Measurements from ENCODE around the gene GORASP1.

Gene GORASP1

GRCh38 chr3:39107388-39108199, at the start of gene GORASP1, which contains the start of gene TTC21A:
GORASP1 (minus strand) TSS chr3:39107627; CDS start chr3:39107541, 86 bp downstream.
TTC21A (plus strand) TSS chr3:39107680; CDS start chr3:39107838, 158 bp downstream.
- DNase-seq = no peak

GRCh38 chr3:39156421-39156820, 49.0 kb upstream of the GORASP1 start:
- no peak for DNase-seq

DNA sequence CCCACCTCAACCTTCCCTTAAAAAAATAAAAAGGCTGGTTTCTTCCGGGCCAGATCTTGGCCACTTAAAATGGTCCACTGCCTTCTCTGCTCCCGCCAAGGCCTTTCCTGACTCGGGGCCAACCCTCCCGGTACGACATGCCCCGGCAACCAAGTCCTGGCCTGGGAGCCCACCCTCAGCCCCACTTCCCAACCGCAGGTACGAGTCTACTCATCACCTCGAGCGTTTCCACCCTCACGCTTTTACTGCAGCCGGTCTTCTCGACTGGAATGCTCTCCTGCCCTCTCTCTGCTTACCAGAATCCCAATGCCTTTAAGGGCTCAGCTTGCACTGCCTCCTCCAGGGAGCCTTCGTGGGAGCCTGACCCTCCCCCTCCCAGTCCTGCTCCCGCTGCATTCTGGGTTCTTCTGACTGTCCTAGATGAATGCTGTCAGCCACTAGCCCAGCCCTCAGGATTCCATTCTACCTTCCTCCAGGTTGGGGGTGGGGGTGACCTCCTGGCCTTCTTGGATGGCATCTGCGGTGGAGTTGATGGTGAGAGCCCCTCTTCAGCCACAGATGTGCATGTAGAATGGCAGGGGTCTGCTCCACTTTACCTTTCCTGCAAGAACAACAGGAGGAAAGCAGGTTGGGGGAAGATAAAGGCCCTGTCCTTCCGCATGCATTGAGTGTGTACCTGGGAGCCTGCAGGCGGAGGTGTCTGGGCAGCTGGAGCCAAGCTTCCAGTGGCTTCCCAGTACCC, 47.0 kb upstream of the GORASP1 start:
- no peak for DNase-seq

GRCh38 chr3:39153977-39154279, 46.5 kb upstream of the GORASP1 start:
- no peak for DNase-seq

- peak; percentile 78 for DNase-seq
Measured at GRCh38 chr3:39150803-39151631, 43.6 kb upstream of the GORASP1 start.

DNA sequence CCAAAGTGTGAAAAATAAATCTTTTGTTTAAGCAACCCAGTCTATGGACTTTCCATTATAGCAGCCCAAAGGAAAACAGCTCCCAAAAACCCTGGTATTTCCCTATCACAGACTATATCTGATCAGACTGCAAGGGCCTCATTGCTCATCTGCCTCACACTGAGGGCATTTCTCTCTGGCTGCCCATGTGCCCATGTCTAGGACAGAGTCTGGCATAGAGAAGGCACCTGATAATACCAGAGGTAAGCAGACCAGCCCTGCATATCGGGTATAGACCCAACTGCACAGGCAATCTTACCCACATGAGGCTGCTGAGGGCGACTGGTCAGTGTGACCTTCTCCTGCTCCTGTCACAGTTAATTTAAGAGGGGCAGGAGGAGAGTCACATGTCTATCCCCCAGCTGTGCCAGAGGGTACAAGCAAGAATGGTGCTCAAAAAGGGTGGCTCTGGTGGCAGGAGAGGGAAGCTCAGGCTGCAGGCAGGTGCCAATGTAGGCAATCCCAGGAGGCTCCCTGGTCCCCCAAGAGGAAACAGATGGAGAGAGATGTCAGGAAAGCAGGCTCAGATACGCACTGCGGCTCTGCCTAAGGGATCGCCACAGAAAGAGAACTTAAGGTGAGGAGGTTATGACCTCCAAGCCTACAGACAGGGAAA, 42.8 kb upstream of the GORASP1 start:
- no peak for DNase-seq

DNA sequence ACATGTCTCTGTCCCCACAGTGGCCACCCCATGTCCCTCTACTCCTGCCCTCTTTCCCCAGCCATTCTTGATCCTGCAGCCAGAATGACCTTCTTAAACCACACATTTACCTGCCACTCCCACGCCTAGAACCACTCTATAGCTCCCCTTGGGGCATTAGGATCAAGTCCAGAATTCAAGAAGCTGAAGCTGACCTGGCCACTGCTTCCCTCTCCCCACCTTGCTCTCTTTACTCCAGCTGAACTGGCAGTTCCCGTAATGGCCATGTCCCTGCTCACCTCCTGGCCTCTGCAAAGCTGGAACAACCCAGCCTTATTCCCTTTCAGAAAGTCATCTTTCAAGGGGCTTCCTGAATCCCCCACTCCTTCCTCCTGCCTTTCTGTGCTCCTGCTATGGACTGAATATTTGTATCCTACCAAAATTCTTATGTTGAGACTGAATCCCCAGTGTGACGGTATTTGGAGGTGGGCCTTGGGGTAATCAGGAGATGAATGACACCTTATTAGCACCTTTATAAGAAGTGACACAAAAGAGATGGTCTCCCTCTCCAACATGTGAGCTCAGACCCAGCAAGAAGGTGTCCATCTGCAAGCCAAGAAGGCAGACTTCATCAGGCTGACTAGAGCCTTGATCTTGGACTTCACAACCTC, 42.2 kb upstream of the GORASP1 start:
- no peak for DNase-seq

DNA sequence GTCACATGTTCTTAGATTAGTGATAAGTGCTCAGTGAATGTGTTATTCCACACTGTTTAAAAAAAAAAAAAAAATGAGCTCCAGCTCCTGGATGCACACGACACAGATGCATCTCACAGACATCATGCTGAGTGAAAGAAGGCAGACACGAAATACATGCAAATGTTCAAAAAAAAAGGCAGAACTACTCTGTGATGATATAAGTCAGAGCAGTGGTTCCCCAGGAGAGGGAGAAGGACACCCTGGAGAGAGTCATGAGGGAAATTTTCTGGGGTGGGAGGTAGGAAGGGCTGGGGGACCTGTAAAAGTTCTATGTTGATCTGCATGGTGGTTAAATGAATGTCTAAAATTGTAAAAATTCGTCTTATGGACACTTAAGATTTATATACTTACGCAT, 41.6 kb upstream of the GORASP1 start:
- no peak for DNase-seq

GRCh38 chr3:39148435-39149058, 41.1 kb upstream of the GORASP1 start:
- DNase-seq = peak; percentile 55

- DNase-seq = peak; percentile 63
Measured at GRCh38 chr3:39147711-39148434, 40.4 kb upstream of the GORASP1 start.

- DNase-seq = peak; percentile 81
Measured at GRCh38 chr3:39146611-39147591, 39.5 kb upstream of the GORASP1 start.

- DNase-seq = peak; percentile 49
Measured at GRCh38 chr3:39146083-39146501, 38.7 kb upstream of the GORASP1 start.

DNA sequence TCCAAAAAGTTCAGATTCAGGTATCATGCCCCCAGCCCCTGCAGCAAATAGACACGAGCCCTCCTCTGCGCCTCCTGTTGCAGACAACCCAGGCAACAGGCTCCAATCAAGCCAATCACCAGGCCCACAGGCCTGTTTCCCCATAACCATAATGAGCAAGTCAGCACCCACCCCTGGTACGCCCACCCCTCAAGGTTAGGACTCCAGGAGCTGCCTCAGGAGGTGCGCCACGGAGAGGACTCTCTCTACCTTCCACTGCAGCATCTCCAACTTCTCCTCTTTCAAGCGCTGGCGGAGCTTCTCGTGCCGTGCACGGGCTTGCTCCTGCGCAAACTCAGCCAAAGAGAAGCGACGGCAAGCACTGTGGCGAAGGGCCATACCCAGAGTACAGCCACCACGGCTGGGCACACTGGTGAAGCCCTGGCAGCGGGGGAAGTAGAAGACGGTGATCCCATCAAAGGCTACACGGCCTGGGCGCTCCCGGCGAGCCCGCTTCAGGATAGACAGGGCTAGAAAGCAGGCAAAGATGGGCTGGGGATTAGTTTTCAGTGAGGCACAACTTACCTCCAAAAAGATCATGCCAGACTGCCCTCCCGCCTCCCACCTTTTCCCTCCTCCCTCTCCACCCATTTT, 37.4 kb upstream of the GORASP1 start:
- peak; percentile 44 for DNase-seq

- DNase-seq = peak; percentile 50
Measured at GRCh38 chr3:39144095-39144747, 36.8 kb upstream of the GORASP1 start.

DNA sequence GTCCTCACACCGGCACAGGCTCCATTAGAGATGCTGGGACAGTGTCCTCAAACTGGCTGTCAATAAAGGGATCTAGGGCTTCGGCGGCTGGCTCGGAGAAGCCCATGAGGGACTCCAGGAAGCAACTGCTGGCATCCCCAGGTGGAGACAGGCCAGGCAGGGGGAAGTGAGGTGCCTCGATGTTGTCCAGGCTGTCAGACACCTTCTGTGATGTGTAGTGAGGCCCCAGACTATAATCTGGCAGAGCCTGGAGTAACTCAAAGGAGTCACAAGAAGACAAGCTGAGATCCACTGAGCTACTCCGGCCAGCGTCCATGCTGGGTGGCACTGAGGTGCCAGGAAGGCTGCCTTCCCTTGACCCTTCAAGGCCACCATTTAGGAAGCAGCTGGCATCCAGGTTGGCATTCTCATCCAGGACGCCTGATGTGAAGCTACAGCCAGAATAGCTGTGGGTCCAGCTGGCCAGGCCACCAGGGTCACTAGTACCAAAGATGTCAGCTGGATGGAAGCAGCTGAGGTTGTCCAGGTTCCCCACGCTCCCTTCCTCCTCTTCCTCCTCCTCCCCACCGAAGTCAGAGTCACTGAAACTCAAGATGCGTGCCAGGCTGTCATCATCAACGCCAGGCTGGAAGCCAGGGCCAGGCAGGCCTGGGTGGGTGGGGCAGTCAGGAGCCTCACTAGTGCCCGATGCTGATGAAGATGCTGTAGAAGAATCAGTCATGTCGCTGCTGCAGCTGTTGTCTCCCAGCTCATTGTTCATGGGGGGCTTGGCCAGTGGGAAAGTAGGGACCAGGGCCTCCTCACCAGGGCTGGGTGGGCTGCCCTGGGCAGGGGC, 35.8 kb upstream of the GORASP1 start:
- DNase-seq = peak; percentile 49

GRCh38 chr3:39142067-39142466, 34.6 kb upstream of the GORASP1 start:
- peak; percentile 48 for DNase-seq

- peak; percentile 54 for DNase-seq
Measured at GRCh38 chr3:39141171-39141995, 34.0 kb upstream of the GORASP1 start.

Measured in activated CD8-positive, alpha-beta memory T cell treated with anti-CD3 and anti-CD28 coated beads, Interleukin-2, amount 50 U/mL, for 48 hours (primary cell).